Fibroblast of skin of abdomen (primary cell): ENCODE results near the gene NHLRC4.

Experiments
- DNase-seq: peaks from one replicate; pipeline ENCODE4 v3.0.0-alpha.2; 2013

NHLRC4 gene

DNA sequence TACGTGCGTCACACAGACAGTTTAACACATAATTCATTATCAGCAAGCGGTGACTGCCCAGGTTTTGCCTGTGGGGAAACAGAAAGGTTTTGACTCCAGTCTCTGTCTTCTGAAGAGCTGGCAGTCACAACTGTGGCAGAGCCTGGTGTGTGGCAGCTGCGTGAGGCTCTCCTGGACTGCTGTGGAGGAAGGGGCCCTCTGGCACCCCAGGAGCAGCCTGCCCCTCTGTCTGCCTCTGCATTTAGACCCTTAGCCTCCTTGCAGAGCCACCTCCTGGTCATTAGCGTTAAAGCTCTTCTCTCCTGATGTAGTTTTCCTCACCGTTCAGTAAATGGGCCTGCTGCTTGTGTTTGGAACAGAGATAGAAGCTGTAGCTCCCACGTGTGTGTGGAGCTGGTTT is 34.0 kb downstream of the NHLRC4 start:
- no peak for DNase-seq

GRCh38 chr16:603933-604332 is 37.1 kb downstream of the NHLRC4 start:
- DNase-seq, result no peak

GRCh38 chr16:606656-607307 is 40.0 kb downstream of the NHLRC4 start:
- DNase-seq, result no peak

DNA sequence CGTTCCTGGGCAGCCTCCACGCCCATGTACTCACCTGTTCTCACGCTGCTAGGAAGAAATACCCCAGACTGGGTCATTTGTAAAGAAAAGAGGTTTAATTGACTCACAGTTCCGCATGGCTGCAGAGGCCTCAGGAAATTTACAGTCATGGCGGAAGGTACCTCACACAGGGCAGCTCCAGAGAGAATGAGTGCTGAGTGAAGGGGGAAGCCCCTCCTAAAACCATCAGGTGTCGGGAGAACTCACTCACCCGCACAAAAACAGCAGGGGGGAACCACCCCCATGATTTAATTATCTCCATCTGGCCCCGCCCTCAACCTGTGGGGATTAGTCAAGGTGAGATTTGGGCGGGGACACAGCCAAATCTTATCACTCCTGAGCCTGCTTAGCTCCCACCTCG is 41.2 kb downstream of the NHLRC4 start:
- DNase-seq, result no peak

GRCh38 chr16:609316-609715 is 42.5 kb downstream of the NHLRC4 start:
- DNase-seq, result no peak

DNA sequence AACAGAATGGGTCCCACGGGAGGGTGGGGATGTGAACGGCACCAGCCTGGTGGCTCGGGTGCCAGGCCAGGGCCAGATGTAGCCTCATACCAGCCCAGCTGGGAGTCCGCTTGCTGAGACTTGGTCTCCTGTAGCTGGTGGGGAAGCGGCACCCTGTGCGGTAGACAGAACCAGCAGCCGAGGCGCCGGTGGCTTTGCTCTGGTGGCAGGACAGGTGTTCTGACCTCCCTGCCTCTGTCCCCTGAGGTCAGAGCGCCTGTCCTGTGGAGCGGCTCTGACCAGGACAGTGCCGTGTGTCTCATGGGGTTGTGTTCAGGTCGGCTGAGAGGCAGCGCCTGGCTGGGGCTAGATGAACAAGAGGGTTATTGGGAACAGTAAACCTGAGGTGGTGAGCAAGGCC is 43.2 kb downstream of the NHLRC4 start:
- DNase-seq, result no peak

- no peak for DNase-seq
Observed at GRCh38 chr16:610513-611381, 43.9 kb downstream of the NHLRC4 start.

GRCh38 chr16:615122-615521 is 48.3 kb downstream of the NHLRC4 start:
- DNase-seq, result no peak

GRCh38 chr16:616733-617586 is 50.2 kb downstream of the NHLRC4 start:
- no peak for DNase-seq

DNA sequence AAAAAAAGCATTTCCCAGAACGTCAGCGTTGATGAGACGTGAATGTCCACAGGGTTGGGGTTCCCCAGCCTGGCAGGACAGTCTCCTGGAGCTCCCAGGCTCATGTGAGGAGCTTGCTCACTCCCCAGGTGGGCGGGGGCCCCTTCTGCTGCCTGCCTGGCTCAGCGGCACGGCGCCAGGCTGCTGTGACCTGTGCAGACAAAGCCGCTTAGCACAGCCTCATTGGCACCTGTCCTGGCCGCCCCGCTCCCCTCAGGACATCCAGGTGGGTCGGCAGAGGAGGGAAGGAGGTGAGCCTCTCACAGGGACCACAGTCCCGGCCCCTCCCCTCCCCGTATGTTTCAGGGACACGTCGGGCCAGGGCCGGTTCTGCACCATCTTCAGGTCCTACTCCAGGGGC is 51.0 kb downstream of the NHLRC4 start:
- no peak for DNase-seq
